HEK293T (cell line): ENCODE data around the gene NAPG.

Experiments used
- ARNT ChIP-seq: fragments of 450-650 bp; IDR thresholded peaks from 2 replicates; pipeline ENCODE4 v1.6.1; 2017; ENCODE audit warnings: mild to moderate bottlenecking
- FOXK2 ChIP-seq: fragments of 450-650 bp; IDR thresholded peaks from 2 replicates; pipeline ENCODE4 v1.6.1; 2016; ENCODE audit warnings: mild to moderate bottlenecking
- FOXM1 ChIP-seq: fragments of 450-650 bp; IDR thresholded peaks from 2 replicates; pipeline ENCODE4 v1.6.1; 2017; ENCODE audit warnings: mild to moderate bottlenecking, borderline replicate concordance
- NFRKB ChIP-seq: fragments of 450-650 bp; IDR thresholded peaks from 2 replicates; pipeline ENCODE4 v1.6.1; 2016; ENCODE audit warnings: mild to moderate bottlenecking, moderate library complexity
- SP1 ChIP-seq: fragments of 450-650 bp; IDR thresholded peaks from 2 replicates; pipeline ENCODE4 v1.6.1; 2017

DNA sequence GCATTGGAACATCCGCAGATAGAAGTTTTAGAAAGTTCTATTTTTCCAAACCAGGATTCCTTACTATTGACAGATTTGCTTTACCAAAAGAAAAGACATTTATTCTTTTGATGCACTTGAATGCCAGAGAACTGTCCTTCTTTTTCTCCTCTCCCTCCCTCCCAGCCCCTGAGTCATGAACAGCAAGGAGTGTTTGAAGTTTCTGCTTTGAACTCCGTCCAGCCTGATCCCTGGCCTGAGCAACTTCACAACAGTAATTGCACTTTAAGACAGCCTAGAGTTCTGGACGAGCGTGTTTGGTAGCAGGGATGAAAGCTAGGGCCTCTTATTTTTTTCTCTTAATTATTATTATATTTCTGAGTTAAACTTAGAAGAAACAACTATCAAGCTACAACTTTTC, 37.8 kb upstream of the NAPG start:
- TF ChIP-seq SP1 (no peak), ARNT (no peak), NFRKB (no peak), FOXM1 (no peak), FOXK2 (no peak)
